A673 (cell line): Measurements from ENCODE around the gene TUBG2. TPM values are rescaled to one million over a fixed set of nuclear protein-coding genes. Genes with fewer than 3 reads are reported as not detected.
A peak's percentile ranks its signal among the peaks of the same experiment; 100 is the strongest.

ENCODE experiments used
- BruUV-seq: library from RNA; stranded (reverse); fragments of 400-500 nt; replicated peaks from 2 replicates; lab custom pipeline; 2021; lab: Mats Ljungman, UMichigan
- CTCF ChIA-PET: fragments of 300-600 bp; sonication (Branson Sonifier 250); formaldehyde crosslinking; loops from one replicate; lab custom pipeline; 2022; ENCODE audit warnings: antibody characterized with exemption; lab: Charles Lee
- POLR2A ChIA-PET: fragments of 300-600 bp; sonication (Branson Sonifier 250); formaldehyde crosslinking; loops from one replicate; lab custom pipeline; 2022; ENCODE audit warnings: antibody characterized with exemption; ENCODE audit not compliant: low non-redundant PET; lab: Charles Lee
- DNase-seq: peaks from one replicate; pipeline ENCODE4 v3.0.0-alpha.2; 2015; ENCODE audit warnings: low spot score
- H3K27ac ChIP-seq: fragments of 200-600 bp; sonication (generic); 2 replicates; pipeline ENCODE4 v1.5.1; 2016; ENCODE audit warnings: mixed run types, low read depth, mild to moderate bottlenecking, mixed read lengths, antibody characterized with exemption, low read length; ENCODE audit not compliant: poor library complexity, severe bottlenecking
- H3K27me3 ChIP-seq: fragments of 200-600 bp; sonication (generic); replicated peaks from 2 replicates; pipeline ENCODE4 v1.6.1; 2017; ENCODE audit warnings: mixed run types, low read depth, mild to moderate bottlenecking, mixed read lengths, antibody characterized with exemption, low read length; ENCODE audit not compliant: insufficient read depth, poor library complexity
- H3K36me3 ChIP-seq: fragments of 200-600 bp; sonication (generic); 2 replicates; pipeline ENCODE4 v1.6.1; 2016; ENCODE audit warnings: mixed run types, mild to moderate bottlenecking, mixed read lengths, antibody characterized with exemption, low read length; ENCODE audit not compliant: insufficient read depth, poor library complexity, severe bottlenecking
- H3K4me1 ChIP-seq: fragments of 200-600 bp; sonication (generic); 2 replicates; pipeline ENCODE4 v1.6.1; 2017; ENCODE audit warnings: mixed run types, mild to moderate bottlenecking, mixed read lengths, antibody characterized with exemption, low read length; ENCODE audit not compliant: insufficient read depth, poor library complexity, severe bottlenecking
- H3K4me3 ChIP-seq: fragments of 200-600 bp; sonication (generic); 2 replicates; pipeline ENCODE4 v1.5.1; 2016; ENCODE audit warnings: low read depth, mixed run types, mild to moderate bottlenecking, mixed read lengths, low read length; ENCODE audit not compliant: poor library complexity, severe bottlenecking
- H3K9me3 ChIP-seq: fragments of 200-600 bp; sonication (generic); 2 replicates; pipeline ENCODE4 v1.6.1; 2016; ENCODE audit warnings: mixed run types, low read depth, mild to moderate bottlenecking, mixed read lengths, antibody characterized with exemption, low read length; ENCODE audit not compliant: poor library complexity, severe bottlenecking
- EZH2 ChIP-seq: fragments of 200-600 bp; sonication (generic); IDR thresholded peaks from 2 replicates; pipeline ENCODE4 v1.6.1; 2017; ENCODE audit warnings: borderline replicate concordance, low read depth, mild to moderate bottlenecking, mixed read lengths, antibody characterized with exemption, low read length; ENCODE audit not compliant: poor library complexity, severe bottlenecking
- intact Hi-C: fragments of 100-400 bp; cut with micrococcal nuclease; formaldehyde crosslinking; loops from one replicate; pipeline ENCODE4 v1.10.0; 2022; ENCODE audit not compliant: unreplicated experiment
- total RNA-seq: library from RNA; stranded (reverse); gene quantifications from 2 replicates; pipeline ENCODE4 v1.2.3, GENCODE V29; 2021
- TF ChIP-seq, protein P1 (sequence below): fragments of 300-800, 200-600 bp; sonication (generic); conservative IDR thresholded peaks from 2 replicates; pipeline ENCODE4 v1.5.1; 2017; ENCODE audit warnings: low read depth, mild to moderate bottlenecking, antibody characterized with exemption, low read length, moderate library complexity, mixed read lengths

Gene TUBG2
- total RNA-seq, 1 experiment from 2014 or later, result 14.6 TPM

DNA sequence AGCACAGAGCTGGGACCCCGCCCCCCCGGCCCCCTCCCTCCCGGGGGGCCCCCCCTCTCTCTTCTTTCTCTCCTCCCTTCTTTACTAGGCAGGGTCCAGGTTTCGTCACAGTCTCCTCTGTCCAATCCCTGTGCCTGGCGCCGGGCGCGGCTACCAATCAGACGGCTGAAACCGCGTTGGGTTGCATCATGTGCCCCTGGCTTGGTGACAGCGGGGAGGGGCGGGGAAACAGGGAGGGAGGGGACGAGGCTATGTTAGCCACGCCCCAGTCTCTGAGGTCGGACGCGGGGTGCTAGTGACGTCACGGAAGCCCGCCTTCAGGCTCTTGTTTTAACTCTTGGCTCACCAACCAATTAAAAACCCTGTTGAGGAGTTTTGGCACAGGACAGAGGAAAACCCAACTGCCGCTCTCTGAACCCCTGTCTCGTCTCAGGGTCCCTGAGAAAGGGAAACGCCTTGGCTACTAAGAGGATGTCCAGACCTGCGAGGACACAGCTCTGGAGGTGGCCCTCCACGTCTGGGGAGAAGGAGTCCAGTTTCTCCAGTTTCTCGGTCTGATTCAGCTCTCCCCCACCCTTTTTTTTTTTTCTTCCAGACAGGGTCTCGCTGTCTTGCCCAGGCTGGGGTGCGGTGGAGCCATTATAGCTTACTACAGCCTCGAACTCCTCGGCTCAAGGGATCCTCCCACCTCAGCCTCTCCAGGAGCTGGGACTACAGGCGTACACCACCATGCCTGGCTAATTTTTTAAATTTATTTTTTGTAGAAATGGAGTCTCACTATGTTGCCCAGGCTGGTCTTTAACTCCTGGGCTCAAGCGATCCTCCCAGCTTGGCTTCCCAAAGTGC is 18.2 kb downstream of the TUBG2 start:
- POLR2A ChIA-PET, result no interaction called here

DNA sequence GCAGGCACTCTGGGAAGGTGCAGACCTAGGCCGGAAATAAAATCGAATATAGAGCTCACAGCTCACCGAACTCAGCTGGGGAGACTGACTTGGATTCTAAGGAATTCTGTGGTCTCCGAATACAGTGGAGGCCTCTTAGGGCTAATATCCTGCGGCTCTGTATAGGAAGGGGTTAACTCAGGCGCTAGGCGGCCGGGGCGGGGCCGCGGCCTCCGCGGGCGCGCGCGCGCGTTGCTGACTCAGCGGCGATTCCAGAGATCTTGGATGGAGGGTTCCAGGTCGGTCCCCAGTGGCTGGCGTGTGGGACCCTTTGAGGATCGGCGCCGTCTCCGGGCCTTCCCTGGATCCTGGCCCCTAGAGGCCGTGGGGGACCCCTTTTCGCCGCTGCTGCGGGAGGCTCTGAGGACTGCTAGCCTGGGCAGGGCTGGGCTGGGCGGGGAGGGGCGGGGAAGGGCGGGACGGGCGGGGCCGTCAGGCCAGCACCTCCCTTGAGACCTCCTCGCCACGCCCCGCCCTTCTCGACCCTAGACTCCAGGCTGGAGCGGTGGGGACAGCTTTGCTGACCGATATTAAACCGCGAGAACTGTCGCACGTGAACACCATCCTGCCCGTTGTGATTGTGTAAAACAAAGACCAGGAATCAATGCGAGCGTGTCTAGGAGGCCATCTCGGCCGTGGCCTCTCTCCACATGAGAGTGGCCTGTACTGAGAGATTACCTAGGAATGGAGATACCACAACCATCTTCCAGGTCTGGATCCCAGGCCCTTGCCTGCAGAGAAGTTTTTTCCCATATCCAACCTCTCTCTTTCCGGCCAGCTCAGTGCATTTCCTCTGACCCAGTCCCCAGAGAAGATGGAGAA is 19.1 kb downstream of the TUBG2 start:
- Histone ChIP-seq H3K36me3 (no peaks in the 10 kb centered on the region), H3K4me3 (peak overlapping the region; percentile 49), H3K27me3 (no peaks in the 10 kb centered on the region), H3K4me1 (peaks cover 24% of the 10 kb centered on the region), H3K27ac (peak overlapping the region; percentile 88), H3K9me3 (no peaks in the 10 kb centered on the region)
- DNase-seq, result peak; percentile 83
- ChIA-PET CTCF (no interaction called here), POLR2A (no interaction called here)
- intact Hi-C loops, result loop anchor here (2.0 to 5.0 kb wide), 2 partner anchors 69 to 101 kb away; partner anchors contain the start of genes PSMC3IP, RETREG3 and TUBG1
- TSS peak; percentile 92 for BruUV-seq
- TF ChIP-seq EZH2, result no peak

More for the DNA sequence above, 18.2 kb downstream of the TUBG2 start:
- CTCF ChIA-PET, result interaction anchor here (0.9 kb wide), 1 partner anchor 86 kb away, joined by 3 read pairs; no protein-coding TSS in a partner anchor
- H3K4me1 ChIP-seq, result peaks cover 22% of the 10 kb centered on the region
- peak; percentile 96 for DNase-seq
- peak overlapping the region; percentile 88 for H3K27ac ChIP-seq
- H3K36me3 ChIP-seq, result no peaks in the 10 kb centered on the region
- peak overlapping the region; percentile 77 for H3K4me3 ChIP-seq
- TF ChIP-seq, protein P1, sequence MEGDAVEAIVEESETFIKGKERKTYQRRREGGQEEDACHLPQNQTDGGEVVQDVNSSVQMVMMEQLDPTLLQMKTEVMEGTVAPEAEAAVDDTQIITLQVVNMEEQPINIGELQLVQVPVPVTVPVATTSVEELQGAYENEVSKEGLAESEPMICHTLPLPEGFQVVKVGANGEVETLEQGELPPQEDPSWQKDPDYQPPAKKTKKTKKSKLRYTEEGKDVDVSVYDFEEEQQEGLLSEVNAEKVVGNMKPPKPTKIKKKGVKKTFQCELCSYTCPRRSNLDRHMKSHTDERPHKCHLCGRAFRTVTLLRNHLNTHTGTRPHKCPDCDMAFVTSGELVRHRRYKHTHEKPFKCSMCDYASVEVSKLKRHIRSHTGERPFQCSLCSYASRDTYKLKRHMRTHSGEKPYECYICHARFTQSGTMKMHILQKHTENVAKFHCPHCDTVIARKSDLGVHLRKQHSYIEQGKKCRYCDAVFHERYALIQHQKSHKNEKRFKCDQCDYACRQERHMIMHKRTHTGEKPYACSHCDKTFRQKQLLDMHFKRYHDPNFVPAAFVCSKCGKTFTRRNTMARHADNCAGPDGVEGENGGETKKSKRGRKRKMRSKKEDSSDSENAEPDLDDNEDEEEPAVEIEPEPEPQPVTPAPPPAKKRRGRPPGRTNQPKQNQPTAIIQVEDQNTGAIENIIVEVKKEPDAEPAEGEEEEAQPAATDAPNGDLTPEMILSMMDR, result no peak
- no peak for TF ChIP-seq EZH2
- no TSS peak for BruUV-seq
- intact Hi-C loops, result loop anchor here (2.0 to 5.0 kb wide), 2 partner anchors 68 to 100 kb away; partner anchors contain the start of genes PSMC3IP, RETREG3 and TUBG1
- H3K9me3 ChIP-seq, result no peaks in the 10 kb centered on the region
- no peaks in the 10 kb centered on the region for H3K27me3 ChIP-seq

DNA sequence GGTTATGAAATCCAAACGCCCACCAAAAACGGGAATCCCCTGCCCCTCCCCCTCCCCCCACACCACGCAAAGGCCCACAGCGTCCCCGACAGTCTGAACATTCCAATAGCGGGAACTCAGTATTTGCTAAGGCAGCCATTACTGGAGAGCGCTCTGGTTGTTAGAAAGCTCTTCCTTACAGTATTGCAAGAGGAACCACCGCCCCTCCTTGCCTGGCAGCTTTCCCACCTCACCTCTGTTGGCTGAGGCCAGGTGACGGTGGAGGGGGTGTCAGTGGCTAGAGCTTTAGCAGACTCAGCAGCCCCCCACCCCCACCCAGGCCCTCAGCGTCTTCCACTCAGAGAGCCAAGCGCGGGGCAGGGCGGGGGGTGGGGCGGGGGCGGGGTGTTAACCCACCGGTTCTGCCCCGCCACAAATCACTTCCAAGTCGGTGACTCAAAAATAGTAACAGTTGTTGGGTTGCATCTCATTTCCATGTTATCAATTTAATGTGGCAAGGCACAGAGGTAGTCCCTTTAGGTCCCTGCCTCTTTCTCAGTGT is 19.9 kb downstream of the TUBG2 start:
- H3K4me1 ChIP-seq, result peaks cover 27% of the 10 kb centered on the region

More for the DNA sequence above, 19.9 kb downstream of the TUBG2 start:
- TF ChIP-seq EZH2, result no peak
- TF ChIP-seq, protein P1, result no peak
- no peaks in the 10 kb centered on the region for H3K27me3 ChIP-seq
- BruUV-seq, result no TSS peak
- intact Hi-C loops, result loop anchor here (5.0 kb wide), 1 partner anchor 102 kb away; the partner anchor contains the start of gene PSMC3IP
- DNase-seq, result peak; percentile 62
- ChIA-PET POLR2A (no interaction called here), CTCF (interaction anchor here (0.6 to 2.6 kb wide), 2 partner anchors 19 to 101 kb away, joined by 7 to 14 read pairs; no protein-coding TSS in a partner anchor)
- peak overlapping the region; percentile 88 for H3K27ac ChIP-seq
- peak overlapping the region; percentile 49 for H3K4me3 ChIP-seq
- H3K9me3 ChIP-seq, result no peaks in the 10 kb centered on the region
- no peaks in the 10 kb centered on the region for H3K36me3 ChIP-seq
